ENCODE results near the gene NSMCE1. TPM values are rescaled to one million over a fixed set of nuclear protein-coding genes. Genes with fewer than 3 reads are reported as not detected.

The NSMCE1 gene
- total and polyA plus RNA-seq, 2 of the 8 experiments (the other 6 are each of a cell fraction or from before 2014, with no cell fraction given) = 8.1 to 16.6 TPM

- TF ChIP-seq SIN3A (conservative IDR thresholded peaks at IDR 0.05 in 1 of 2, IDR thresholded peaks at IDR 0.05 in 1 of 2; ENCODE audit: low read depth in 1 of 2, low read length in 2 of 2) = peak in 1 of 2 experiments; percentile 71; a peak in 2 of 4 replicates
- no peak for TF ChIP-seq SP2 (IDR thresholded peaks at IDR 0.05; ENCODE audit: low read length)
- peak; percentile 79 for TF ChIP-seq TAF7 (optimal IDR thresholded peaks at IDR 0.05; ENCODE audit: borderline replicate concordance, low read depth, low read length)
- peak; percentile 76 for TF ChIP-seq E2F6 (IDR thresholded peaks at IDR 0.05)
- TF ChIP-seq TAF1 (IDR thresholded peaks at IDR 0.05; ENCODE audit: low read depth, low read length) = peak; percentile 85; the same call in 1 of the 2 replicates
- TF ChIP-seq KDM5A (IDR thresholded peaks at IDR 0.05; ENCODE audit: low read length) = peak; percentile 51; the same call in 1 of the 2 replicates
- peak; percentile 95 for TF ChIP-seq ASH2L (IDR thresholded peaks at IDR 0.05; ENCODE audit: low read length)
- TF ChIP-seq, protein P1, sequence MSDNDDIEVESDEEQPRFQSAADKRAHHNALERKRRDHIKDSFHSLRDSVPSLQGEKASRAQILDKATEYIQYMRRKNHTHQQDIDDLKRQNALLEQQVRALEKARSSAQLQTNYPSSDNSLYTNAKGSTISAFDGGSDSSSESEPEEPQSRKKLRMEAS (IDR thresholded peaks at IDR 0.05) = peak; percentile 82
Observed at GRCh38 chr16:27203507-27204311, 64.9 kb downstream of the NSMCE1 start, which contains the start of gene KDM8 (continued).

Data from H1 (cell line).